Stimulated activated CD8-positive, alpha-beta memory T cell treated with anti-CD3 and anti-CD28 coated beads, Interleukin-15, amount 100 ng/mL, for 48 hours (primary cell): ENCODE measurements around the gene ZFP36.
A peak's percentile ranks its signal among the peaks of the same experiment; 100 is the strongest.

Experiments
- DNase-seq, 2 donors: peaks; one replicate each; pipeline ENCODE4 v3.0.0-alpha.2; 2020; ENCODE audit warnings: low read depth in 2 of 2

Gene ZFP36

GRCh38 chr19:39384839-39385568 lies 21.6 kb upstream of the ZFP36 start:
- no peak for DNase-seq

- no peak for DNase-seq
Measured at GRCh38 chr19:39385629-39386411, 20.8 kb upstream of the ZFP36 start.

- no peak for DNase-seq
Measured at GRCh38 chr19:39386557-39386956, 20.1 kb upstream of the ZFP36 start.

GRCh38 chr19:39388657-39389056 lies 18.0 kb upstream of the ZFP36 start:
- DNase-seq = no peak

GRCh38 chr19:39389631-39390414 lies 16.8 kb upstream of the ZFP36 start:
- DNase-seq = no peak

GRCh38 chr19:39390451-39390750 lies 16.2 kb upstream of the ZFP36 start:
- no peak for DNase-seq

GRCh38 chr19:39390751-39391437 lies 15.8 kb upstream of the ZFP36 start, which contains the start of the genes MED29 and PAF1:
Gene MED29 (plus strand): TSS chr19:39391378. CDS start chr19:39391423, 45 bp downstream.
Gene PAF1 (minus strand): TSS chr19:39391106. CDS start chr19:39390864, 242 bp downstream.
- peak; percentile 92 to 94 for DNase-seq

- DNase-seq = peak; percentile 85 to 89
Measured at GRCh38 chr19:39397360-39398296, 9.0 kb upstream of the ZFP36 start.

GRCh38 chr19:39398297-39398864 lies 8.3 kb upstream of the ZFP36 start:
- peak in 1 of 2 donors; percentile 42 for DNase-seq

GRCh38 chr19:39399668-39400050 lies 7.0 kb upstream of the ZFP36 start:
- no peak for DNase-seq

- DNase-seq = no peak
Measured at GRCh38 chr19:39400061-39400460, 6.6 kb upstream of the ZFP36 start.

GRCh38 chr19:39401070-39401548 lies 5.5 kb upstream of the ZFP36 start:
- no peak for DNase-seq

GRCh38 chr19:39401549-39402345 lies 4.9 kb upstream of the ZFP36 start:
- DNase-seq = peak; percentile 84 to 86

- peak; percentile 81 to 82 for DNase-seq
Measured at GRCh38 chr19:39402346-39403300, 4.0 kb upstream of the ZFP36 start.

GRCh38 chr19:39403331-39404312 lies 3.0 kb upstream of the ZFP36 start:
- peak; percentile 94 to 95 for DNase-seq

GRCh38 chr19:39405261-39405957 lies 1.2 kb upstream of the ZFP36 start:
- no peak for DNase-seq
